Panc1 (cell line): Measurements from ENCODE around the gene SMCO3.

Source experiments
- CTCF ChIP-seq: fragments of 450-650 bp; IDR thresholded peaks from 2 replicates; pipeline ENCODE4 v1.5.1; 2017; ENCODE audit warnings: mild to moderate bottlenecking
- SIN3A ChIP-seq: IDR thresholded peaks from 2 replicates; pipeline ENCODE4 v1.6.1; 2012; ENCODE audit warnings: low read depth, mild to moderate bottlenecking, low read length, moderate library complexity, borderline replicate concordance; ENCODE audit not compliant: insufficient read depth

DNA sequence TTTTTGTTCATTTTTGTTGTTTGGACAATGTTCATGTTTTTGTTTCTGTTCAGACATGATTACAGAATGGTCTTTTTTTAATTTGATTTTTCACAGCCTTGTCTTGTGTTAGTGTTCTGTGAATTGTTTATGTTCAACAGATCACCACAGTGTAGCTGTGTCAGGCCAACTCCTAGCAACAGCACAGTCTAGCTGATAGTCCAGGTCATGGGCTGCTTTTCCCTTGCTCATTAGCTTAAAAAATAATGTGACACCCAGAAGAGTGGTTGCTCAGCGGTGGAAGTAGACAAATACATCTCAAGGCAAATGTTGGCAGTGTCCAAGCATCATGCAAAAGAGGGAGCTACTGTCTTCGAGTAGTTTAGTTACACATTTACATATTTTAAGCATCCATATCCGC, 33.1 kb downstream of the SMCO3 start:
- TF ChIP-seq CTCF, result no peak
- TF ChIP-seq SIN3A, result no peak
